Calu3 (cell line): ENCODE measurements around the gene OR10C1. TPM values are rescaled to one million over a fixed set of nuclear protein-coding genes. Genes with fewer than 3 reads are reported as not detected.

Experiments
- BruUV-seq: library from RNA; stranded (reverse); fragments of 400-500 nt; replicated peaks from 2 replicates; lab custom pipeline; 2021; lab: Mats Ljungman, UMichigan
- CTCF ChIA-PET: fragments of 300-600 bp; sonication (Branson Sonifier 250); formaldehyde crosslinking; loops from one replicate; lab custom pipeline; 2022; ENCODE audit warnings: antibody characterized with exemption; lab: Charles Lee
- DNase-seq: peaks from one replicate; pipeline ENCODE4 v3.0.0; 2022
- H3K27ac Mint-ChIP-seq: one replicate; pipeline ENCODE4 v1.8.0; 2022; ENCODE audit warnings: mixed read lengths; ENCODE audit not compliant: unreplicated experiment
- H3K27me3 Mint-ChIP-seq: one replicate; pipeline ENCODE4 v1.8.0; 2022; ENCODE audit warnings: mixed read lengths; ENCODE audit not compliant: unreplicated experiment
- H3K36me3 Mint-ChIP-seq: one replicate; pipeline ENCODE4 v1.8.0; 2022; ENCODE audit warnings: mild to moderate bottlenecking, moderate library complexity, mixed read lengths; ENCODE audit not compliant: insufficient read depth, unreplicated experiment
- H3K4me1 Mint-ChIP-seq: one replicate; pipeline ENCODE4 v1.8.0; 2022; ENCODE audit warnings: mild to moderate bottlenecking, low read depth, mixed read lengths; ENCODE audit not compliant: unreplicated experiment
- H3K4me3 Mint-ChIP-seq: one replicate; pipeline ENCODE4 v1.8.0; 2022; ENCODE audit warnings: mild to moderate bottlenecking, low read depth, moderate library complexity, mixed read lengths; ENCODE audit not compliant: unreplicated experiment
- H3K9me3 Mint-ChIP-seq: one replicate; pipeline ENCODE4 v1.8.0; 2022; ENCODE audit warnings: low read depth, mixed read lengths; ENCODE audit not compliant: unreplicated experiment
- intact Hi-C: fragments of 100-400 bp; cut with micrococcal nuclease; formaldehyde crosslinking; loops from one replicate; pipeline ENCODE4 v1.10.0; 2022; ENCODE audit not compliant: unreplicated experiment
- total RNA-seq: library from RNA; stranded (reverse); gene quantifications from 2 replicates; pipeline ENCODE4 v1.2.3, GENCODE V29; 2022
- TF ChIP-seq, protein P1 (sequence below): fragments of 200-600 bp; IDR thresholded peaks from one replicate; pipeline ENCODE4 v1.8.0; 2022; ENCODE audit warnings: antibody characterized with exemption; ENCODE audit not compliant: unreplicated experiment

The OR10C1 gene
- total RNA-seq, 1 experiment from 2014 or later: not detected

DNA sequence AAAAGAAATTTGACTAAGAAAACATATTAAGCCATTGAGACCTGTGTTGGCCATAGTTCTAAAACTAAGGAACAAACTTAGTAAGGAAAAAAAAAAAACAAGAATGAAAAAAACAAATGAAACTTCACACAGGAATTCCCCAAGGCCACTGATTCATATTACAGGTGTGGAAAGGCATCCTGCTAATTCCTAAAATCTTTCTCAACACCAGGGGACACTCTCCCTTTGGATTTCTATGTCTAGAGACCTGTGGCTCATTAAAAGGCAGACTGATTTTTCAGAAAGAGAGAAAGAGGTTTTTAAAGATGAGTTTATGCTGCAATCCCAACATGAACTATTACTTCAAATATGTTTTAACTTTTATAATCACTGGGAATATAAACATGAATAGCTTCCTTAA, 24.5 kb upstream of the OR10C1 start, which contains the start of gene OR12D1:
Gene OR12D1, plus strand, starts transcription at position 341 of the 400 bp plus-strand sequence.
- peak; percentile 36 for DNase-seq
- CTCF ChIA-PET: interaction anchor here (0.6 to 1.5 kb wide), 2 partner anchors 188 to 218 kb away, joined by 3 read pairs; partner anchors contain the start of gene GABBR1
- TF ChIP-seq, protein P1, sequence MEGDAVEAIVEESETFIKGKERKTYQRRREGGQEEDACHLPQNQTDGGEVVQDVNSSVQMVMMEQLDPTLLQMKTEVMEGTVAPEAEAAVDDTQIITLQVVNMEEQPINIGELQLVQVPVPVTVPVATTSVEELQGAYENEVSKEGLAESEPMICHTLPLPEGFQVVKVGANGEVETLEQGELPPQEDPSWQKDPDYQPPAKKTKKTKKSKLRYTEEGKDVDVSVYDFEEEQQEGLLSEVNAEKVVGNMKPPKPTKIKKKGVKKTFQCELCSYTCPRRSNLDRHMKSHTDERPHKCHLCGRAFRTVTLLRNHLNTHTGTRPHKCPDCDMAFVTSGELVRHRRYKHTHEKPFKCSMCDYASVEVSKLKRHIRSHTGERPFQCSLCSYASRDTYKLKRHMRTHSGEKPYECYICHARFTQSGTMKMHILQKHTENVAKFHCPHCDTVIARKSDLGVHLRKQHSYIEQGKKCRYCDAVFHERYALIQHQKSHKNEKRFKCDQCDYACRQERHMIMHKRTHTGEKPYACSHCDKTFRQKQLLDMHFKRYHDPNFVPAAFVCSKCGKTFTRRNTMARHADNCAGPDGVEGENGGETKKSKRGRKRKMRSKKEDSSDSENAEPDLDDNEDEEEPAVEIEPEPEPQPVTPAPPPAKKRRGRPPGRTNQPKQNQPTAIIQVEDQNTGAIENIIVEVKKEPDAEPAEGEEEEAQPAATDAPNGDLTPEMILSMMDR: peak; percentile 28
- intact Hi-C loops: loop anchor here (1.0 to 10.0 kb wide), 3 partner anchors 47 to 175 kb away; no protein-coding TSS in a partner anchor
- Mint-ChIP-seq H3K9me3 (peaks cover 10% of the 10 kb centered on the region), H3K27ac (no peak within 1 kb of the TSS), H3K36me3 (no peaks in the 10 kb centered on the region), H3K4me3 (no peak within 1 kb of the TSS), H3K4me1 (no peaks in the 10 kb centered on the region), H3K27me3 (no peaks in the 10 kb centered on the region)
- no TSS peak for BruUV-seq

DNA sequence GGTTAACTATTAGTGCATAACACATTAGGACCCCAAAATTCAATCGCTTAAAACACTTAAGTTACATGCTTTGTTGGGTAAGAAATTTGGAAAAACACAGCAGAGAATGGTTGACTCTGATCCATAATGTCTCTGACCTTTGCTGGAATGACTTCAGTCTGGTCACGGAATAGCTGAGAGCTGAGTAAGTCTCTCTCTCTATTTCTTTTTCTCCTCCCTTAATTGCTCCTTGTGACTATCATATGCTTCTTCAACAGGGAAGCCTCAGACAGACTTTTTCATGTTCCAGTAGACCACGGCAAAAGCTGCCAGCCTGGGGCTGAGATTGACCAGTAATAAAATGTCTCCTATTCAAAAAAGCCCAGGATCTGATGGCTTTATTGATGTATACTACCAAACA, 19.6 kb upstream of the OR10C1 start:
- H3K27me3 Mint-ChIP-seq: no peaks in the 10 kb centered on the region
- no peak overlapping the region for H3K27ac Mint-ChIP-seq
- CTCF ChIA-PET: no interaction called here
- no peaks in the 10 kb centered on the region for H3K36me3 Mint-ChIP-seq
- H3K9me3 Mint-ChIP-seq: peaks cover 2% of the 10 kb centered on the region
- no peak overlapping the region for H3K4me3 Mint-ChIP-seq
- intact Hi-C loops: loop anchor here (10.0 kb wide), 1 partner anchor 95 kb away; no protein-coding TSS in a partner anchor
- BruUV-seq: no TSS peak
- no peak for DNase-seq
- TF ChIP-seq, protein P1: no peak
- no peaks in the 10 kb centered on the region for H3K4me1 Mint-ChIP-seq

DNA sequence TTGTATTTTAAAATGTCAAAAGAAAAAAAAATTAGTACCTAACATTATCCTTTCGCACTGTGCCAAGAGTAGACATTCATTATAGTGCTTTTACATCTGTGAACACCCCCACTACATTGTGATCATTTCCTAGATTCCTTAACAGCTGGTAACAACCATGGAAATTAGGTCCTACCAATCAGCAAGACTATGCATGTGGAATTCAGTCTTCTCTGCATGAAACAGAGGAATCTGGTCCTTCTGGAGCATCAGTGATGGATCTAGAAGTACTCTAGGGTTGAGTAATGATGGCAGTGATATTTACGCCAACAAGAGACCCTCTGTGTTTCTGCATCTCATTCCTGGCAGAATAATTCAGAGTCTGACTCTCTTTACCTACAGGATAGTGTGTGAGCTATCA, 14.9 kb upstream of the OR10C1 start:
- CTCF ChIA-PET: interaction anchor here (1.2 kb wide), 1 partner anchor 103 kb away, joined by 3 read pairs; no protein-coding TSS in a partner anchor
- no peak overlapping the region for H3K27ac Mint-ChIP-seq
- H3K4me1 Mint-ChIP-seq: no peaks in the 10 kb centered on the region
- TF ChIP-seq, protein P1: no peak
- no peaks in the 10 kb centered on the region for H3K36me3 Mint-ChIP-seq
- no peaks in the 10 kb centered on the region for H3K27me3 Mint-ChIP-seq
- intact Hi-C loops: no loop called here
- no peak for DNase-seq
- BruUV-seq: no TSS peak
- no peak overlapping the region for H3K4me3 Mint-ChIP-seq
- H3K9me3 Mint-ChIP-seq: no peaks in the 10 kb centered on the region

DNA sequence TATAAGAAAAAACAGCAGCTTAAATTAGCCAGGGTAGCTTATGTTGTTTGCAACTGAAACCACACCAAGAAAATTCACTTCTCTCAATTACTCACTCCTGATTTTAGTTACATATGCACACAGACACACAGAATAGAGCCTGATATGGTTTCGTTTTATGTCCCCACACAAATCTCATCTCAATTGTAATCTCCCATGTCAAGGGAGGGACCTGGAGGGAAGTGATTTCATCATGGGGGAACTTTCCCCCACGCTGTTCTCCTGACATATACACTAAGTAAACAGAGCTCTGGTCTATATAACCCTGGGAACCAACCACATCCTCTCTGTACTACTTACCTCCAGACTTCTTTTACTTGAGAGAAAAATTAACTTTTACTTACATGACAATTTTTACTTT, 14.5 kb upstream of the OR10C1 start:
- Mint-ChIP-seq H3K27ac (no peak overlapping the region), H3K4me1 (no peaks in the 10 kb centered on the region), H3K9me3 (no peaks in the 10 kb centered on the region), H3K36me3 (no peaks in the 10 kb centered on the region), H3K27me3 (no peaks in the 10 kb centered on the region), H3K4me3 (no peak overlapping the region)
- no peak for DNase-seq
- BruUV-seq: no TSS peak
- intact Hi-C loops: no loop called here
- CTCF ChIA-PET: interaction anchor here (1.2 kb wide), 1 partner anchor 103 kb away, joined by 3 read pairs; no protein-coding TSS in a partner anchor
- TF ChIP-seq, protein P1: no peak
